Prostate gland (tissue), 2 donors: Measurements from ENCODE around the gene SEMA6A.

Source experiments
- POLR2A ChIP-seq: fragments of 450-650 bp; IDR thresholded peaks from one replicate; pipeline ENCODE4 v1.6.1; 2016; ENCODE audit warnings: antibody characterized with exemption, mild to moderate bottlenecking
- TF ChIP-seq, protein P1 (sequence below), 4 experiments: fragments of 200-600 bp in 2 of 4; fragments of 450-650 bp in 2 of 4; sonication (generic) in 2 of 4; IDR thresholded peaks; 1 replicate in 3 of 4; 2 replicates in 1 of 4; pipeline ENCODE4 v1.5.1; 2016 to 2019; ENCODE audit warnings: antibody characterized with exemption in 4 of 4, mild to moderate bottlenecking in 2 of 4, moderate library complexity in 2 of 4

DNA sequence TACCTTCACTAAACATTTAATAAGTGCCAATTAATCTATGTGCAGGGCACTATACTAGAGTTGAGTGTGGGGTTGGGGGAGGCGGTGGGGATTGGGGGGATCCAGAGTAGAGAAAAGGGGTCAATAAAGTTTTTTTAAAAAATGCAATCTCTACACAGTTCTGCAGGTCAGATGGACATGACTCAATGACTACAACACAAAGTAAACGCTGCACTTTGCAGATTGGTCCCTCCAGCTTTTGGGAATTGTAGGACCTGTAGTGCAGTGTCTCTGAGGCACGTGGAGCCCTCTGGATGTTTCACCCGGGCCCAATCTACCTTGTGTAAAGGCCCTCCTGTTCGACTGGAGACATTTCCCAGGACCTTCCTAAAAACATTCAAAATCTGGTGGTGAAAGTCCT lies 43.5 kb downstream of the SEMA6A start:
- TF ChIP-seq, protein P1, sequence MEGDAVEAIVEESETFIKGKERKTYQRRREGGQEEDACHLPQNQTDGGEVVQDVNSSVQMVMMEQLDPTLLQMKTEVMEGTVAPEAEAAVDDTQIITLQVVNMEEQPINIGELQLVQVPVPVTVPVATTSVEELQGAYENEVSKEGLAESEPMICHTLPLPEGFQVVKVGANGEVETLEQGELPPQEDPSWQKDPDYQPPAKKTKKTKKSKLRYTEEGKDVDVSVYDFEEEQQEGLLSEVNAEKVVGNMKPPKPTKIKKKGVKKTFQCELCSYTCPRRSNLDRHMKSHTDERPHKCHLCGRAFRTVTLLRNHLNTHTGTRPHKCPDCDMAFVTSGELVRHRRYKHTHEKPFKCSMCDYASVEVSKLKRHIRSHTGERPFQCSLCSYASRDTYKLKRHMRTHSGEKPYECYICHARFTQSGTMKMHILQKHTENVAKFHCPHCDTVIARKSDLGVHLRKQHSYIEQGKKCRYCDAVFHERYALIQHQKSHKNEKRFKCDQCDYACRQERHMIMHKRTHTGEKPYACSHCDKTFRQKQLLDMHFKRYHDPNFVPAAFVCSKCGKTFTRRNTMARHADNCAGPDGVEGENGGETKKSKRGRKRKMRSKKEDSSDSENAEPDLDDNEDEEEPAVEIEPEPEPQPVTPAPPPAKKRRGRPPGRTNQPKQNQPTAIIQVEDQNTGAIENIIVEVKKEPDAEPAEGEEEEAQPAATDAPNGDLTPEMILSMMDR (IDR thresholded peaks at IDR 0.05), result no peak
- no peak for TF ChIP-seq POLR2A
